ENCODE results near the gene NDNF.

The NDNF gene

GRCh38 chr4:121076416-121076815 is 4.1 kb upstream of the NDNF start:
- TF ChIP-seq POLR2A (IDR thresholded peaks at IDR 0.05; ENCODE audit: extremely low read depth, insufficient read length) (no peak), MAX (IDR thresholded peaks at IDR 0.05; ENCODE audit: low read depth, low read length) (no peak), CTCF (IDR thresholded peaks at IDR 0.05; ENCODE audit: low read depth, low read length) (no peak), MYC (IDR thresholded peaks at IDR 0.05; ENCODE audit: low read depth, low read length) (no peak)
- H3K4me3 ChIP-seq (ENCODE audit: low read depth, low read length): no peak overlapping the region
- DNase-seq (ENCODE audit: low read depth): no peak

GRCh38 chr4:121073672-121074381 is 1.5 kb upstream of the NDNF start:
- no peak for DNase-seq (ENCODE audit: low read depth)
- TF ChIP-seq MYC (IDR thresholded peaks at IDR 0.05; ENCODE audit: low read depth, low read length): no peak
- no peak for TF ChIP-seq CTCF (IDR thresholded peaks at IDR 0.05; ENCODE audit: low read depth, low read length)
- TF ChIP-seq MAX (IDR thresholded peaks at IDR 0.05; ENCODE audit: low read depth, low read length): no peak
- TF ChIP-seq POLR2A (IDR thresholded peaks at IDR 0.05; ENCODE audit: extremely low read depth, insufficient read length): no peak
- H3K4me3 ChIP-seq (ENCODE audit: low read depth, low read length): no peak overlapping the region

- TF ChIP-seq CTCF (IDR thresholded peaks at IDR 0.05; ENCODE audit: low read depth, low read length) (no peak), MYC (IDR thresholded peaks at IDR 0.05; ENCODE audit: low read depth, low read length) (no peak), MAX (IDR thresholded peaks at IDR 0.05; ENCODE audit: low read depth, low read length) (no peak)
- DNase-seq (ENCODE audit: low read depth): no peak
- H3K4me3 ChIP-seq (ENCODE audit: low read depth, low read length): no peak overlapping the region
Measured at GRCh38 chr4:121073004-121073435, 685 bp upstream of the NDNF start.

- no peak for DNase-seq (ENCODE audit: low read depth)
- no peak overlapping the region for H3K4me3 ChIP-seq (ENCODE audit: low read depth, low read length)
- TF ChIP-seq POLR2A (IDR thresholded peaks at IDR 0.05; ENCODE audit: extremely low read depth, insufficient read length): no peak
- no peak for TF ChIP-seq CTCF (IDR thresholded peaks at IDR 0.05; ENCODE audit: low read depth, low read length)
- TF ChIP-seq MYC (IDR thresholded peaks at IDR 0.05; ENCODE audit: low read depth, low read length): no peak
Measured at GRCh38 chr4:121071640-121072223, 603 bp downstream of the NDNF start.

- TF ChIP-seq MYC (IDR thresholded peaks at IDR 0.05; ENCODE audit: low read depth, low read length): no peak
- H3K4me3 ChIP-seq (ENCODE audit: low read depth, low read length): no peak overlapping the region
- DNase-seq (ENCODE audit: low read depth): no peak
Measured at GRCh38 chr4:121070696-121071639, 1.4 kb downstream of the NDNF start.

- no peak overlapping the region for H3K4me3 ChIP-seq (ENCODE audit: low read depth, low read length)
- no peak for DNase-seq (ENCODE audit: low read depth)
- TF ChIP-seq MYC (IDR thresholded peaks at IDR 0.05; ENCODE audit: low read depth, low read length) (no peak), CTCF (IDR thresholded peaks at IDR 0.05; ENCODE audit: low read depth, low read length) (no peak), MAX (IDR thresholded peaks at IDR 0.05; ENCODE audit: low read depth, low read length) (no peak), POLR2A (IDR thresholded peaks at IDR 0.05; ENCODE audit: extremely low read depth, insufficient read length) (no peak)
Measured at GRCh38 chr4:121070274-121070673, 2.1 kb downstream of the NDNF start.

Data from NB4 (cell line).